Breast epithelium (tissue), 4 donors: ENCODE data around the gene STX8. TPM values are rescaled to one million over a fixed set of nuclear protein-coding genes. Genes with fewer than 3 reads are reported as not detected.

Experiments used
- DNase-seq, 2 donors: peaks; one replicate each; pipeline ENCODE4 v3.0.0-alpha.2; 2019; ENCODE audit warnings: low spot score in 2 of 2
- H3K27ac ChIP-seq, 2 donors: fragments of 200-600 bp; sonication (generic) in 1 of 2; one replicate each; pipeline ENCODE4 v1.5.1; 2016 to 2019; ENCODE audit warnings: mild to moderate bottlenecking in 1 of 2
- H3K27me3 ChIP-seq, 2 donors: fragments of 200-600 bp; sonication (generic) in 1 of 2; one replicate each; pipeline versions ENCODE4 v1.5.1 to v1.6.0; 2017 to 2019; ENCODE audit warnings: control low read depth in 1 of 2, mild to moderate bottlenecking in 1 of 2
- H3K36me3 ChIP-seq: fragments of 200-600 bp; one replicate; pipeline ENCODE4 v1.5.1; 2019
- H3K4me1 ChIP-seq, 2 donors: fragments of 200-600 bp; sonication (generic); one replicate each; pipeline ENCODE4 v1.5.1; 2016 to 2019; ENCODE audit warnings: control low read depth in 1 of 2
- H3K4me3 ChIP-seq, 3 donors: fragments of 200-600 bp; sonication (generic); 1 replicate in 2 of 3; 2 replicates in 1 of 3; pipeline ENCODE4 v1.5.1; 2016 to 2019; ENCODE audit warnings: mild to moderate bottlenecking in 3 of 3, moderate library complexity in 2 of 3
- H3K9me3 ChIP-seq, 2 donors: fragments of 200-600 bp; sonication (generic) in 1 of 2; one replicate each; pipeline ENCODE4 v1.5.1; 2016 to 2019; ENCODE audit warnings: control low read depth in 1 of 2
- POLR2A ChIP-seq: fragments of 450-650 bp; IDR thresholded peaks from one replicate; pipeline ENCODE4 v1.6.1; 2016; ENCODE audit warnings: antibody characterized with exemption, mild to moderate bottlenecking, moderate library complexity
- POLR2AphosphoS5 ChIP-seq, 3 donors: sonication (generic); formaldehyde crosslinking; IDR thresholded peaks; one replicate each; pipeline ENCODE4 v1.6.1; 2017; ENCODE audit warnings: antibody characterized with exemption in 3 of 3
- intact Hi-C: fragments of 100-400 bp; cut with DNase I; formaldehyde crosslinking; loops from one replicate; pipeline ENCODE4 v1.15.1; 2023; ENCODE audit warnings: low total_unique reads
- total RNA-seq, 3 donors: library from RNA; depleted of rRNA; stranded (reverse); fragments of >200 nt; gene quantifications; one replicate each; pipeline ENCODE4 v1.1.0, GENCODE V29; 2016
- TF ChIP-seq, protein P1 (sequence below), 3 donors: fragments of 450-650 bp; IDR thresholded peaks; one replicate each; pipeline ENCODE4 v1.5.1; 2016 to 2017; ENCODE audit warnings: antibody characterized with exemption in 3 of 3, mild to moderate bottlenecking in 3 of 3, moderate library complexity in 3 of 3

STX8 gene
- total RNA-seq, 3 donors from 2014 or later, result 54.1 to 101 (median 60.4) TPM

DNA sequence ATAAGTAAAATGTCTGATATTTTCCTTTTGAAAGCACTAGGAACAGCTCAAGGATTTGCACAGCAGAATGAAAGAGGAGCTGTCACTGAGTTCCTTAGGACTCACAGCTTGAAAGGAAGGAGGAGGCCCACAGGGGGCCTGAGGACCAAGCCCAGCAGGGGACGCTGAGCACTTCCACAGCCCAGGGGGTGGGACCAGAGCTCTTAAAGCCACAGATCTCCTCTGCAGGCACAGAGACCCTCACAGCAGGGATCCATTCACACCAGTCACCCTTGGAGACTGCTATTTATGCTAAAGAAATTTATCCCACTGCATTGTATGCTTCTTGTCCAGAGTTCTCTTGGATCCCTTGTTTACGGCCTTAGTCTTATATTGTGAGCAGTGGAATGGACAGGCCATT lies 253.3 kb downstream of the STX8 start:
- Histone ChIP-seq H3K27me3 (no peaks in the 10 kb centered on the region), H3K36me3 (no peaks in the 10 kb centered on the region), H3K4me1 (no peaks in the 10 kb centered on the region), H3K9me3 (peaks cover 0 to 5% of the 10 kb centered on the region in 2 donors), H3K27ac (no peak overlapping the region), H3K4me3 (no peak overlapping the region)
- intact Hi-C loops, result no loop called here
- DNase-seq, result no peak
- TF ChIP-seq POLR2A, result no peak
- TF ChIP-seq POLR2AphosphoS5 (IDR thresholded peaks at IDR 0.05), result no peak
- TF ChIP-seq, protein P1, sequence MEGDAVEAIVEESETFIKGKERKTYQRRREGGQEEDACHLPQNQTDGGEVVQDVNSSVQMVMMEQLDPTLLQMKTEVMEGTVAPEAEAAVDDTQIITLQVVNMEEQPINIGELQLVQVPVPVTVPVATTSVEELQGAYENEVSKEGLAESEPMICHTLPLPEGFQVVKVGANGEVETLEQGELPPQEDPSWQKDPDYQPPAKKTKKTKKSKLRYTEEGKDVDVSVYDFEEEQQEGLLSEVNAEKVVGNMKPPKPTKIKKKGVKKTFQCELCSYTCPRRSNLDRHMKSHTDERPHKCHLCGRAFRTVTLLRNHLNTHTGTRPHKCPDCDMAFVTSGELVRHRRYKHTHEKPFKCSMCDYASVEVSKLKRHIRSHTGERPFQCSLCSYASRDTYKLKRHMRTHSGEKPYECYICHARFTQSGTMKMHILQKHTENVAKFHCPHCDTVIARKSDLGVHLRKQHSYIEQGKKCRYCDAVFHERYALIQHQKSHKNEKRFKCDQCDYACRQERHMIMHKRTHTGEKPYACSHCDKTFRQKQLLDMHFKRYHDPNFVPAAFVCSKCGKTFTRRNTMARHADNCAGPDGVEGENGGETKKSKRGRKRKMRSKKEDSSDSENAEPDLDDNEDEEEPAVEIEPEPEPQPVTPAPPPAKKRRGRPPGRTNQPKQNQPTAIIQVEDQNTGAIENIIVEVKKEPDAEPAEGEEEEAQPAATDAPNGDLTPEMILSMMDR (IDR thresholded peaks at IDR 0.05), result no peak

DNA sequence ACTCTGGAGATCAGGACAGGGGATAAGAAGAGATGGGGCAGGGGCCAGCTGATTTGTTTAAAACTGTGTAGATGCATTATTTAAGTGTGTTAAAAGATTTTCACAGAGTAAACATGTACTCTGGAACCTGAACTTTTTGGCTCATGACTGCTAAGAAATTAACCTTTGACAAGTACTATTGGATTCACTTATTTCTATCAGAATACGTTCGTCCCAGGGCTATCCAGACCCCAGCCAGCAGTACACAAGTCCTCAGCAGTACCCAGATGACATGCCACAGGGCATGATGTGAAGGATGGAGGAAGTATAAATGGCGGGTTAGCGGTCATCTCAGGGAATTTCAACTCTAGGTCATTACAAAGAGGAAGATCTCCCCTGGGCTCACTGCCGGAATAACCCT lies 253.7 kb downstream of the STX8 start:
- H3K9me3 ChIP-seq, result peaks cover 0 to 5% of the 10 kb centered on the region in 2 donors
- no peak for DNase-seq
- no peaks in the 10 kb centered on the region for H3K36me3 ChIP-seq
- TF ChIP-seq, protein P1 (IDR thresholded peaks at IDR 0.05), result no peak
- TF ChIP-seq POLR2AphosphoS5 (IDR thresholded peaks at IDR 0.05) (no peak), POLR2A (no peak)
- H3K4me3 ChIP-seq, result no peak overlapping the region
- no peak overlapping the region for H3K27ac ChIP-seq
- H3K27me3 ChIP-seq, result no peaks in the 10 kb centered on the region
- no peaks in the 10 kb centered on the region for H3K4me1 ChIP-seq
- intact Hi-C loops, result no loop called here

DNA sequence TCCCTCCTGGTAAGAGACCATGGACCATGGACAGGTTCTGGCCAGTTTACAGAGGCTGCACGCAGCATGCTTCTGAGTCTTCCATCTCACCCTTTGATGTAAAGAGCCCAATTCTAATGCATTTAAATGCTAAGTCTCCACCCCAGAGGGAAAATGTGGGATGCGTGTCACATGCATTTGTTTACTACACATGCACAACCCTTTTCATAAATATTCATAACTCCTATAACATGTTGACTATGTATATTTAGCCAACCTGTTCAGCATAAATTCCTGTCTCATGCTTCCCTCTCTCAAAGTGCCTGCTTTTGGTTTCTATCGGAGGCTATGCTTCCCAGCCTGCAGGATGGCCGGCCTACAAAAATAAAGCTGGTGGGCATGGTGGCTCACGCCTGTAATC lies 260.3 kb downstream of the STX8 start:
- Histone ChIP-seq H3K27ac (no peak overlapping the region), H3K4me3 (no peak overlapping the region), H3K27me3 (no peaks in the 10 kb centered on the region), H3K36me3 (no peaks in the 10 kb centered on the region), H3K9me3 (peaks cover 0 to 5% of the 10 kb centered on the region in 2 donors), H3K4me1 (no peaks in the 10 kb centered on the region)
- no peak for DNase-seq
- intact Hi-C loops, result no loop called here
- TF ChIP-seq POLR2AphosphoS5 (IDR thresholded peaks at IDR 0.05) (no peak), POLR2A (no peak)
- TF ChIP-seq, protein P1 (IDR thresholded peaks at IDR 0.05), result no peak

DNA sequence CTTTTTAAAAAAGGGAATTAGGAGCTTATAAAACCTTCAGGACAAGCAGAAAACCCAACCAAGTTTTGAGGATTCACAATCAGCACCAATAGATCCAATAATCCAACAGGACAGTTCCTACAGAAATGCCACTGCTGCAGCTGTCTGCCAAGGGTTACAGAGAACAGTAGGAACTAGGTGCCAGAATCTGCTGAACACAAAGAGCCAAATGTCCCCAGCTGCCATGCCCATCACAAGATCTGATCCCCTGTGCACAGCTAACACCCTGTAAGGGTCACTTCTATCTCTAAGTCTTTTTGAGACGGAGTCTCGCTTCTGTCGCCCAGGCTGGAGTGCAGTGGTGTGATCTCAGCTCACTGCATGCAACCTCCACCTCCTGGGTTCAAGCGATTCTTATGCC lies 262.3 kb downstream of the STX8 start:
- Histone ChIP-seq H3K4me3 (no peak overlapping the region), H3K4me1 (no peaks in the 10 kb centered on the region), H3K9me3 (peaks cover 0 to under 1% of the 10 kb centered on the region in 2 donors), H3K27me3 (no peaks in the 10 kb centered on the region), H3K36me3 (no peaks in the 10 kb centered on the region), H3K27ac (no peak overlapping the region)
- TF ChIP-seq, protein P1 (IDR thresholded peaks at IDR 0.05), result no peak
- no peak for TF ChIP-seq POLR2A
- no peak for TF ChIP-seq POLR2AphosphoS5 (IDR thresholded peaks at IDR 0.05)
- no peak for DNase-seq
- intact Hi-C loops, result no loop called here

DNA sequence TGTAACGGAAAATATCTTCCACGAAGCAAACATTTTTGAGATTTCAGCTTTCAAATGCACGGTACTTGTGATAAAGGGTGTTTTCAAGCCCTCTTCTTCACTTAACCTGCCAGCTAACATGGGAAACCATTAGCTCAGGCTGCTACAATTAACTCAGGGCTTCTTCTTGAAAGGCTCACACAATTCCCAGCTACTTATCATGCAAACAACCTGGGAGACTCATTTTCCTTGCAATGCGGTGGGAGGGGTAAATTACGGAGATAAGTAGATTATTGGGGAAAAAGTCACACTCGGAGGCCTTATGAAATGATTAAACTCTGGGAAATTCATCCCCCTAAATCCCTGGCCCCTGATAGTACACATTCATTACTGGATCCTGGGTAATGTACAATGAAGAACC lies 266.4 kb downstream of the STX8 start:
- Histone ChIP-seq H3K27me3 (no peaks in the 10 kb centered on the region), H3K27ac (no peak overlapping the region), H3K9me3 (no peaks in the 10 kb centered on the region), H3K36me3 (no peaks in the 10 kb centered on the region), H3K4me1 (no peaks in the 10 kb centered on the region), H3K4me3 (no peak overlapping the region)
- intact Hi-C loops, result no loop called here
- TF ChIP-seq, protein P1 (IDR thresholded peaks at IDR 0.05), result no peak
- no peak for TF ChIP-seq POLR2A
- no peak for TF ChIP-seq POLR2AphosphoS5 (IDR thresholded peaks at IDR 0.05)
- DNase-seq, result no peak
